LNCaP clone FGC (cell line): Measurements from ENCODE around the gene ELAPOR2.
"Not testable (repeated sequence)": the region's sequence is repeated elsewhere in the genome, so short reads cannot be mapped to it uniquely, and the experiment has no call there.

ENCODE experiments used
- DNase-seq: peaks from one replicate; pipeline ENCODE4 v3.0.0-alpha.2; 2011; ENCODE audit warnings: low read depth
- H3K4me3 ChIP-seq: 2 replicates; pipeline ENCODE4 v1.5.1; 2011; ENCODE audit warnings: mild to moderate bottlenecking, low read depth, low read length, control low read depth
- TF ChIP-seq, protein P1 (sequence below): IDR thresholded peaks from 2 replicates; pipeline ENCODE4 v1.5.1; 2012; ENCODE audit warnings: mild to moderate bottlenecking; ENCODE audit not compliant: control insufficient read depth, insufficient read depth; ENCODE audit errors: extremely low read depth

ELAPOR2 gene

DNA sequence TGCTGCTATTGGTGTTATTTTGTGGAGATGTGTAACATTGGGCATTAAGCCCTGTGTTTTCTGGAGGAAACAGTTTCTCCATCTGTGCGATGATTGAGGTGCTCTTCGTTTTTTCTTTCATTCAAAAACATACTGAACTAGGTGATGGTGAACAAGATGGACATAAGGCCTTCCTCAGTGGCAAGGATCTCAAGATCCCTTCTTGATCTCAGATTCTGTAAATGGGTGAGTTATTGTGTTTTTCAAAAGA lies 759 bp upstream of the ELAPOR2 start:
- no peak for DNase-seq
- H3K4me3 ChIP-seq: no peak overlapping the region
- TF ChIP-seq, protein P1, sequence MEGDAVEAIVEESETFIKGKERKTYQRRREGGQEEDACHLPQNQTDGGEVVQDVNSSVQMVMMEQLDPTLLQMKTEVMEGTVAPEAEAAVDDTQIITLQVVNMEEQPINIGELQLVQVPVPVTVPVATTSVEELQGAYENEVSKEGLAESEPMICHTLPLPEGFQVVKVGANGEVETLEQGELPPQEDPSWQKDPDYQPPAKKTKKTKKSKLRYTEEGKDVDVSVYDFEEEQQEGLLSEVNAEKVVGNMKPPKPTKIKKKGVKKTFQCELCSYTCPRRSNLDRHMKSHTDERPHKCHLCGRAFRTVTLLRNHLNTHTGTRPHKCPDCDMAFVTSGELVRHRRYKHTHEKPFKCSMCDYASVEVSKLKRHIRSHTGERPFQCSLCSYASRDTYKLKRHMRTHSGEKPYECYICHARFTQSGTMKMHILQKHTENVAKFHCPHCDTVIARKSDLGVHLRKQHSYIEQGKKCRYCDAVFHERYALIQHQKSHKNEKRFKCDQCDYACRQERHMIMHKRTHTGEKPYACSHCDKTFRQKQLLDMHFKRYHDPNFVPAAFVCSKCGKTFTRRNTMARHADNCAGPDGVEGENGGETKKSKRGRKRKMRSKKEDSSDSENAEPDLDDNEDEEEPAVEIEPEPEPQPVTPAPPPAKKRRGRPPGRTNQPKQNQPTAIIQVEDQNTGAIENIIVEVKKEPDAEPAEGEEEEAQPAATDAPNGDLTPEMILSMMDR: no peak

DNA sequence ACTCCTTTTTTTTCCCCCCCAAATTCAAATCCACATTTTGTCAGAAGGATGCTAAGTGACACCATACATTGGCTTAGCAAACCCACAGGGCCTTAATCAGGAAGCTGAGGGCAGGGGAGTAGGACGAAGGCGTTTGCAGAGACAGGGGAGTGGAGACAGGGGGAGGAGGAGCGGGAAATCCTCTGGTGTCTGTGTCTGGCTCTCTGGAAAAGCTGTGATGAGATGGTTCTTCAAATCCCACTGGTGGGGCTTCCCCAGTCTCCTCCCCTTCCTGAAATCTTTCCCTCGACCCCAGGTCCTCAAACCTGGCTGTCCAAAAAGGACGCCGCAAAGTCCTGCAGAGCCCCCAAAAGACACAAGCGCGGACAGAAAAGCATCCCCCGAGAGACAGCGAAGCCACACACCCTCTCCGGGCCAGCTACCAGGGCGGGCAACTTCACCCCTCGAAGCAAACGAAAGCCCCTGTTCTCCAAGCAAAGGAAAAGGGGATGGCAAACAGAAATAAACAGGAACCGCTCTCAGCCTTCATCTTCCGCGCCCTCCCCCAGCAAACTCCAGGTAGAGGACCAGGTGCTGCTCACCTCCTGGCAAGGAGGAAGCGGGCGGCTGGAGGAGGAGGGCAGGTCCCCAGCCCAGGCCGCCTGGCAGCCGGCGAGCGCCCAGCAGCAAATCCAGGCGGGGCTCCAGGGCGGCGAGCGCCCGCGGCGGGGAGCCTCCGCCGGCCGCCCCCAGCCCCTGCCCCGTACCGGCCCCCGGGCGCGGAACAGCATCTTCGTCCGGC lies 520 bp downstream of the ELAPOR2 start:
- TF ChIP-seq, protein P1: no peak
- no peak for DNase-seq
- peak overlapping the region; percentile 59 for H3K4me3 ChIP-seq

DNA sequence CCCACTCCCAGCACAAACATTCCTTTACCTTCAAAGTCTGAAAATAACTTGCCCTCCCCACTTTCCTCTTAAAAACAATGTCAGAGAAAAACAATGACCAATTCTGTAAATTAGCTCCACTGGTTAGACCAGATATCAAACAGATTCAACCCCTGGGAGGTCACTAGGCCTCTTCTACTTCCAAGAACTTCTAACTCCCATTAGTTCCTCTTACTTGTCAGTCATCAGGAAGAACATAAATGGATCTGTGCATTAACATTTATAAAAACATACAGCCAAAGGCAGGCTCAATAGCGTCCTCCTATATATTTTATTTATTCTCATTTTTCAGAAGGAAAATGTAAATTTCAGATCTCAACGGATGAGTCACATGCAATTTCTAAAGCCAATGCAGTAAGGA lies 2.2 kb downstream of the ELAPOR2 start:
- TF ChIP-seq, protein P1: no peak
- no peak for DNase-seq
- no peak overlapping the region for H3K4me3 ChIP-seq

DNA sequence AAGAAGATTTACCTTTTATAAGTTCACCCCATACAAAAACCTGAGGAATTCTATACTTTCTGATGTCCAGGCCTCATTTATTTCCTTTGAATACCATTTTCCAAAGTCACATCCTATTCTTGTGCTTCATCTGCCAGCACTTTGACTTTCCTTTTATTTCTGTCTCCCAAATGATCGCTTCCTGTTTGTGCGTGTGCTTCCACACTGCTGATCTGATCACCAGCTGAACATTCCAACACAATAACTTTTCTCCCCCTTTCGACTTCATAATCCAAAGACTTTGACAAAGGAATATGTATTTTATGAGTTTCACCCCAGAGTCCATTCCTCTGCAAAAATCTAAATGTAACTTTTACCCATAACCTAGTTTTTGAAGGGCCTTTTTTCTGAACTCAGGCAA lies 3.1 kb downstream of the ELAPOR2 start:
- TF ChIP-seq, protein P1: no peak

DNA sequence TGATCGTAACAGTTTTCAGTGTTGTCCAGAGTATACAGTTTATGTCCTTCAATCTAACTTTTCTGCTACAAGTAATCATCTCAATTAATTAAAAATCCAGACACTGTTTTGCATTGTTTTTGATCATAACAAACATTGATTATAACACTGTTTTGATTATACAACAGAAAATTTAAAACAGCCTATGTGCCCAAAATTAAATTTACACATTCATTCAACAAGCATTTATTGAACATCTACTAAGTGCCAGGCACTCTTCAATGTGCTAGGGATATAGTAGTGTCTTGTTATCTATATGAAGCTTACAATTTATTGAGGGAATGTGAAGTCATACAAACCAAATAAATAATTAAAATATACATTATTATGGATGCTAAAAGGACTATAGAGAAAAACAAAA lies 10.6 kb downstream of the ELAPOR2 start:
- H3K4me3 ChIP-seq: no peak overlapping the region
- no peak for DNase-seq
- TF ChIP-seq, protein P1: no peak

More for the DNA sequence above, 3.1 kb downstream of the ELAPOR2 start:
- H3K4me3 ChIP-seq: no peak overlapping the region
- no peak for DNase-seq

DNA sequence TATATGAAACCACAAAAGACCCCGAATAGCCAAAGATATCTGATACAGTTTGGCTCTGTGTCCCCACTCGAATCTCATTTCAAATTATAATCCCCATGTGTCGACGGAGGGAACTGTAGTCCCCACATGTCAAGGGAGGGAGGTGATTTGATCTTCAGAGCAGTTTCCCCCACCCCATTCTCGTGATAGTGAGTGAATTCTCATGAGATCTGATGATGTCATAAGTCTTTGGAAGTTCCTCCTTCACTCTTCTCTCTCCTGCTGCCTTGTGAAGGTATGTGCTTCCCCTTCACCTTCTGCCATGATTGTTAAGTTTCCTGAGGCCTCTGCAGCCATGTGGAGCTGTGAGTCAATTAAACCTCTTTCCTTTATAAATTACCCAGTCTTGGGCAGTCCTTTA lies 13.0 kb downstream of the ELAPOR2 start:
- H3K4me3 ChIP-seq: no peak overlapping the region
- DNase-seq: no peak
- TF ChIP-seq, protein P1: no peak

DNA sequence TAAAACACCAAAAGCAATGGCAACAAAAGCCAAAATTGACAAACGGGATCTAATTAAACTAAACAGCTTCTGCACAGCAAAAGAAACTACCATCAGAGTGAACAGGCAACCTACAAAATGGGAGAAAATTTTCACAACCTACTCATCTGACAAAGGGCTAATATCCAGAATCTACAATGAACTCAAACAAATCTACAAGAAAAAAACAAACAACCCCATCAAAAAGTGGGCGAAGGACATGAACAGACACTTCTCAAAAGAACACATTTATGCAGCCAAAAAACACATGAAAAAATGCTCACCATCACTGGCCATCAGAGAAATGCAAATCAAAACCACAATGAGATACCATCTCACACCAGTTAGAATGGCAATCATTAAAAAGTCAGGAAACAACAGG lies 14.7 kb downstream of the ELAPOR2 start:
- not testable (repeated sequence) for H3K4me3 ChIP-seq, DNase-seq

DNA sequence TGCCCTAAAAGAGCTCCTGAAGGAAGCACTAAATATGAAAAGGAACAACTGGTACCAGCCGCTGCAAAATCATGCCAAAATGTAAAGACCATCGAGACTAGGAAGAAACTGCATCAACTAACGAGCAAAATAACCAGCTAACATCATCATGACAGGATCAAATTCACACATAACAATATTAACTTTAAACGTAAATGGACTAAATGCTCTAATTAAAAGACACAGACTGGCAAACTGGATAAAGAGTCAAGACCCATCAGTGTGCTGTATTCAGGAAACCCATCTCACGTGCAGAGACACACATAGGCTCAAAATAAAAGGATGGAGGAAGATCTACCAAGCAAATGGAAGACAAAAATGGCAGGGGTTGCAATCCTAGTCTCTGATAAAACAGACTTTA lies 17.9 kb downstream of the ELAPOR2 start:
- DNase-seq, H3K4me3 ChIP-seq: not testable (repeated sequence)

DNA sequence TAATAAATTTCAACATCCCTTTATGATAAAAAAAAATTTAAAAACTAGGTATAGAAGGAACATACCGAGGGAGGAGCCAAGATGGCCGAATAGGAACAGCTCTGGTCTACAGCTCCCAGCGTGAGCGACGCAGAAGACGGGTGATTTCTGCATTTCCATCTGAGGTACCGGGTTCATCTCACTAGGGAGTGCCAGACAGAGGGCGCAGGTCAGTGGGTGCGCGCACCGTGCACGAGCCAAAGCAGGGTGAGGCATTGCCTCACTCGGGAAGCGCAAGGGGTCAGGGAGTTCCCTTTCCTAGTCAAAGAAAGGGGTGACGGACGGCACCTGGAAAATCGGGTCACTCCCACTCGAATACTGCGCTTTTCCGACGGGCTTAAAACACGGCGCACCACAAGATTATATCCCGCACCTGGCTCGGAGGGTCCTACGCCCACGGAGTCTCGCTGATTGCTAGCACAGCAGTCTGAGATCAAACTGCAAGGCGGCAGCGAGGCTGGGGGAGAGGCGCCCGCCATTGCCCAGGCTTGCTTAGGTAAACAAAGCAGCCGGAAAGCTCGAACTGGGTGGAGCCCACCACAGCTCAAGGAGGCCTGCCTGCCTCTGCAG lies 19.7 kb downstream of the ELAPOR2 start:
- peak overlapping the region; percentile 56 for H3K4me3 ChIP-seq
- not testable (repeated sequence) for DNase-seq
